Measurements from ENCODE around the gene DOCK4.

The DOCK4 gene

GRCh38 chr7:111998326-111998725 lies 207.9 kb downstream of the DOCK4 start:
- no peak for DNase-seq

GRCh38 chr7:111997546-111997945 lies 208.7 kb downstream of the DOCK4 start:
- DNase-seq = no peak

GRCh38 chr7:111992601-111993000 lies 213.6 kb downstream of the DOCK4 start:
- DNase-seq = no peak

- no peak for DNase-seq
These were observed 215.6 kb downstream of the DOCK4 start for GRCh38 chr7:111990643-111991042.

GRCh38 chr7:111987886-111988285 lies 218.3 kb downstream of the DOCK4 start:
- DNase-seq = no peak

GRCh38 chr7:111987115-111987826 lies 218.9 kb downstream of the DOCK4 start:
- no peak for DNase-seq

- DNase-seq = no peak
These were observed 219.6 kb downstream of the DOCK4 start for GRCh38 chr7:111986601-111987000.

GRCh38 chr7:111985798-111986197 lies 220.4 kb downstream of the DOCK4 start:
- no peak for DNase-seq

GRCh38 chr7:111982804-111983203 lies 223.4 kb downstream of the DOCK4 start:
- DNase-seq = no peak

GRCh38 chr7:111982133-111982532 lies 224.1 kb downstream of the DOCK4 start:
- DNase-seq = no peak

- DNase-seq = no peak
These were observed 225.5 kb downstream of the DOCK4 start for GRCh38 chr7:111980725-111981124.

- DNase-seq = no peak
These were observed 230.9 kb downstream of the DOCK4 start for GRCh38 chr7:111975346-111975745.

GRCh38 chr7:111960984-111961383 lies 245.2 kb downstream of the DOCK4 start:
- DNase-seq = no peak

- DNase-seq = no peak
These were observed 247.3 kb downstream of the DOCK4 start for GRCh38 chr7:111958896-111959295.

GRCh38 chr7:111958431-111958830 lies 247.8 kb downstream of the DOCK4 start:
- no peak for DNase-seq

GRCh38 chr7:111955616-111956015 lies 250.6 kb downstream of the DOCK4 start:
- no peak for DNase-seq

- no peak for DNase-seq
These were observed 251.5 kb downstream of the DOCK4 start for GRCh38 chr7:111954474-111955381.

GRCh38 chr7:111954056-111954455 lies 252.1 kb downstream of the DOCK4 start:
- DNase-seq = no peak

- no peak for DNase-seq
These were observed 252.6 kb downstream of the DOCK4 start for GRCh38 chr7:111953611-111954010.

- DNase-seq = no peak
These were observed 253.4 kb downstream of the DOCK4 start for GRCh38 chr7:111952783-111953182.

GRCh38 chr7:111951052-111951451 lies 255.1 kb downstream of the DOCK4 start:
- no peak for DNase-seq

GRCh38 chr7:111942450-111943081 lies 263.6 kb downstream of the DOCK4 start:
- no peak for DNase-seq

- no peak for DNase-seq
These were observed 269.0 kb downstream of the DOCK4 start for GRCh38 chr7:111937163-111937562.

GRCh38 chr7:111933609-111934008 lies 272.6 kb downstream of the DOCK4 start:
- DNase-seq = no peak

Measured in activated CD4-positive, alpha-beta T cell treated with anti-CD3 and anti-CD28 coated beads, Interleukin-2, amount 50 U/mL, for 1 hour (primary cell).